ENCODE measurements around the gene CALHM2. TPM values are rescaled to one million over a fixed set of nuclear protein-coding genes. Genes with fewer than 3 reads are reported as not detected.

CALHM2 gene
- total RNA-seq, 1 donor: 10.3 TPM

DNA sequence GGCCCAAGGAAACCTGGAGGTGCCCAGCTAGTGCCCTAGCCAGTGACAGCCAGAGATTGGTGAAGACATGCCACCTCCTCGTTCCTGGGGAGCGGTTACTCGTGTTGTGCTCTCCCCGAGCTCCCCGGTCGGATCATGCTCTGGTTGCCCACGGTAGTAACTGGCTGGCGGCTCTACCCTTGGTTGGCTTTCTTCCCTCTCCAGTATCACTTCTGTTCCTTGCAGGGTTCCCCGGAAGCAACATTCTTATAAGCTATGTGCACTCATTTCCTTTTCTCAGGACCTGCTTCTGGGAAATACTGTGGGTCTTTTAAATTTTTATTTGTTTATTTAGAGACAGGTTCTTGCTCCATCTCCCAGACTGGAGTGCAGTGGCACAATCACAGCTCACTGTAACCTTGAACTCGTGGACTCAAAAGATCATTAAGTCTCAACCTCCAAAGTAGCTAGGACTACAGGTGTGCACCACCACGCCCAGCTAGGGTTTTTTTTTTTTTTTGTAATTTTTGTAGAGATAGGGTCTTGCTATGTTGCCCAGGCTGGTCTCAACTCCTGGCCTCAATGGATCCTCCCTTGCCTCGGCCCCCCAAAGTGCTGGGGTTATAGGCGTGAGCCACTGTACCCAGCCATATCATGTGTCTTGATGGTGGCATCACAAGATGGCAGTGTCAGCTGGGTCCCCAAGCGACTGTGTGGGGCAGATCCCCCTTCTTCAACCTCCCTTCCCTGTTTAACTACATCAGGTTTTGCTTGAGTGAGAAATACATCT, 13.4 kb upstream of the CALHM2 start:
- H3K4me3 ChIP-seq (ENCODE audit: low read length): no peak overlapping the region
- H3K4me1 ChIP-seq (ENCODE audit: insufficient read depth, low read length): peaks cover 47% of the 10 kb centered on the region
- no peaks in the 10 kb centered on the region for H3K27me3 ChIP-seq (ENCODE audit: insufficient read depth, low read length)
- no peaks in the 10 kb centered on the region for H3K9me3 ChIP-seq (ENCODE audit: low read depth, low read length)

DNA sequence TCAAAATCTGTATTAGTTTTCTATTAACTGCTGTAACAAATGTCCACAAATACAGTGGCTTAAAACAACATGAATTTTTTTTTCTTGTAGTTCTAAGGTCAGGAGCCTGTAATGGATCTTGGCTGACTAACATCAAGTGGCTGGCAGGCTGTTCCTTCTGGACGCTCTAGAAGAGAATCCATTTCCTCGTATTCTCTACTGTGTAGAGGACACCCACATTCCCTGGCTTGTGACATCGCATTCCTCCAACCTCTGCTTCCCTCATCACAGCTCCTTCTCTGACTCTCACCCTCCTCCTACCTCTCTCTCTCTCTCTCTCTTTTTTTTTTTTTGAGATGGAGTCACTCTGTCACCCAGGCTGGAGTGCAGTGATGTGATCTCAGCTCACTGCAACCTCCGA, 11.3 kb upstream of the CALHM2 start:
- H3K4me3 ChIP-seq (ENCODE audit: low read length): no peak overlapping the region
- peaks cover 37% of the 10 kb centered on the region for H3K4me1 ChIP-seq (ENCODE audit: insufficient read depth, low read length)
- no peaks in the 10 kb centered on the region for H3K27me3 ChIP-seq (ENCODE audit: insufficient read depth, low read length)
- H3K9me3 ChIP-seq (ENCODE audit: low read depth, low read length): no peaks in the 10 kb centered on the region

GRCh38 chr10:103459615-103460014, 7.4 kb upstream of the CALHM2 start:
- no peaks in the 10 kb centered on the region for H3K9me3 ChIP-seq (ENCODE audit: low read depth, low read length)
- no peak overlapping the region for H3K4me3 ChIP-seq (ENCODE audit: low read length)
- peaks cover 12% of the 10 kb centered on the region for H3K4me1 ChIP-seq (ENCODE audit: insufficient read depth, low read length)
- H3K27me3 ChIP-seq (ENCODE audit: insufficient read depth, low read length): no peaks in the 10 kb centered on the region

- Histone ChIP-seq H3K4me3 (ENCODE audit: low read length) (no peak within 1 kb of the TSS), H3K27me3 (ENCODE audit: insufficient read depth, low read length) (no peaks in the 10 kb centered on the region), H3K9me3 (ENCODE audit: low read depth, low read length) (no peaks in the 10 kb centered on the region), H3K4me1 (ENCODE audit: insufficient read depth, low read length) (peaks cover 16% of the 10 kb centered on the region)
Observed at GRCh38 chr10:103458720-103459119, 6.5 kb upstream of the CALHM2 start, which contains the start of gene CALHM1. CALHM1 (minus strand) TSS chr10:103458900; CDS start chr10:103458751, 149 bp downstream.

- H3K27me3 ChIP-seq (ENCODE audit: insufficient read depth, low read length): no peaks in the 10 kb centered on the region
- H3K4me1 ChIP-seq (ENCODE audit: insufficient read depth, low read length): peaks cover 20% of the 10 kb centered on the region
- H3K4me3 ChIP-seq (ENCODE audit: low read length): no peak overlapping the region
- H3K9me3 ChIP-seq (ENCODE audit: low read depth, low read length): no peaks in the 10 kb centered on the region
Observed at GRCh38 chr10:103457896-103458583, 5.9 kb upstream of the CALHM2 start.

- Histone ChIP-seq H3K9me3 (ENCODE audit: low read depth, low read length) (no peaks in the 10 kb centered on the region), H3K4me3 (ENCODE audit: low read length) (no peak overlapping the region), H3K27me3 (ENCODE audit: insufficient read depth, low read length) (no peaks in the 10 kb centered on the region), H3K4me1 (ENCODE audit: insufficient read depth, low read length) (peaks cover 28% of the 10 kb centered on the region)
Observed at GRCh38 chr10:103457176-103457712, 5.1 kb upstream of the CALHM2 start.

DNA sequence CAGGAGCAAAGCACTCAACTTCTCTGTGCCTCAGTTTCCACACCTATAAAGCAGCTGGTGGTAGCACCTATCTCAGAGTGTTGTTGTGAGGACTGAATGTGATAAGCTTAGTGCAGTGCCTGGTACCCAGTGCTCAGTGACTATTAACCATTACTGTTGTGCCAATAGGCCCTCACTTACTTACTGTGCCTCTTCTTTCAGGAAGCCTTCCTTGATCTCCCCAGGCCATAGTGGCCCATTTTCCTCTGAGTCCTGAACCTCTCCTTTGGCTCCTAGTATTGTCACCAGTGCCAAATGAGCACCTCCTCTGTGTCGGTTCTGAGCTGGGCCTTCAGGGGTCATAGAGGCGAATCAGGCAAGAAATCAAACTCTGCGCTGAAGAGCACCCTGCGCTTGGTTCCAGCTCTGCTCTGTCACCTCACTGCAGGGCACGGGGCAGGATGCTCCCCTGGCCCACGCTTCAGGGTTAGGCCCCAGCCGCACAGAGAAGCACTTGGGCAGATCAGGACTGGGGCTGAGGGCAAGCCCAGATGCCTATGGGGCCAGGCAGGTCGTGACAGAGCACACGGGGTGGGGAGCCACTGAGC, 4.0 kb upstream of the CALHM2 start:
- peaks cover 30% of the 10 kb centered on the region for H3K4me1 ChIP-seq (ENCODE audit: insufficient read depth, low read length)
- no peak overlapping the region for H3K4me3 ChIP-seq (ENCODE audit: low read length)
- H3K27me3 ChIP-seq (ENCODE audit: insufficient read depth, low read length): no peaks in the 10 kb centered on the region
- no peaks in the 10 kb centered on the region for H3K9me3 ChIP-seq (ENCODE audit: low read depth, low read length)

DNA sequence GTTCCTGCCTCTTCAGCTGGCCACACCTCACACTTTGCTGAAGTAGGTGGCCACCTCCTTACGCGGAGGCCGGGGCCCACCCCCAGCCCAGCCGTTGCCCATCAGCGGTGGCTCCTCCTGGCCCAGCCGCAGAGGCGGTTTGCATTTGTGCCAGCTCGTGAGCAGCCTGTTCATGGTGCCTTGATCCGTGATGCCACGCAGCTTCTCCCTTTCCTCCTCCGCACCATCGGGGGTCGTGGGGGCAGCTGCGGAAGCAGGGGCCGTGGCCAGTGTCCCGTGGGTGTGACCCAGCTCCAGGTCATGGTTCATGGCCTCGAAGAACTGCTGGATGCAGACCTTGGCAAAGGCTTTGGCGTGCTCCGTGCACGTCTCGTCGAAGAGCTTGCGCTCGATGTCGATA, 3.1 kb upstream of the CALHM2 start:
- Histone ChIP-seq H3K9me3 (ENCODE audit: low read depth, low read length) (no peaks in the 10 kb centered on the region), H3K27me3 (ENCODE audit: insufficient read depth, low read length) (no peaks in the 10 kb centered on the region), H3K4me3 (ENCODE audit: low read length) (no peak overlapping the region), H3K4me1 (ENCODE audit: insufficient read depth, low read length) (peaks cover 40% of the 10 kb centered on the region)

DNA sequence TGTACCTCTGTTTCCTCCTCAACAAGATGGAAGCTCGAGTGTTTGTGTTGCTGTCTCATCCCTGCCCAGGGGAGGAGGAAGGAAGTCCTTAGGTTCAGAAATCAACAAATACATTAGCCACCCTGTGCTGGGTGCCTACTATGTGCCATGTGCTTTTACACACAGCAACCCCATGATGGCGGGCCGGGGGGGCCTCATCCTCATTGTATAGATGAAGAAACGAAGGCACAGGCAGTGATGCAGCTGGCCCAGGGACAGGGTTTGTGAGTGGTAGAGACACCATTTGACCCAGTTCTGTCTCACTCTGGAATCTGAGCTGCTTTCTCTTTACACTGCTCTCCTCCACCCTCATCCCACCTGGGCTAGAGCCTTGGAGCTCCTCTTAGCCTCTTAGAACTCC, 1.9 kb upstream of the CALHM2 start:
- Histone ChIP-seq H3K4me1 (ENCODE audit: insufficient read depth, low read length) (peaks cover 46% of the 10 kb centered on the region), H3K27me3 (ENCODE audit: insufficient read depth, low read length) (no peaks in the 10 kb centered on the region), H3K9me3 (ENCODE audit: low read depth, low read length) (no peaks in the 10 kb centered on the region), H3K4me3 (ENCODE audit: low read length) (no peak overlapping the region)

DNA sequence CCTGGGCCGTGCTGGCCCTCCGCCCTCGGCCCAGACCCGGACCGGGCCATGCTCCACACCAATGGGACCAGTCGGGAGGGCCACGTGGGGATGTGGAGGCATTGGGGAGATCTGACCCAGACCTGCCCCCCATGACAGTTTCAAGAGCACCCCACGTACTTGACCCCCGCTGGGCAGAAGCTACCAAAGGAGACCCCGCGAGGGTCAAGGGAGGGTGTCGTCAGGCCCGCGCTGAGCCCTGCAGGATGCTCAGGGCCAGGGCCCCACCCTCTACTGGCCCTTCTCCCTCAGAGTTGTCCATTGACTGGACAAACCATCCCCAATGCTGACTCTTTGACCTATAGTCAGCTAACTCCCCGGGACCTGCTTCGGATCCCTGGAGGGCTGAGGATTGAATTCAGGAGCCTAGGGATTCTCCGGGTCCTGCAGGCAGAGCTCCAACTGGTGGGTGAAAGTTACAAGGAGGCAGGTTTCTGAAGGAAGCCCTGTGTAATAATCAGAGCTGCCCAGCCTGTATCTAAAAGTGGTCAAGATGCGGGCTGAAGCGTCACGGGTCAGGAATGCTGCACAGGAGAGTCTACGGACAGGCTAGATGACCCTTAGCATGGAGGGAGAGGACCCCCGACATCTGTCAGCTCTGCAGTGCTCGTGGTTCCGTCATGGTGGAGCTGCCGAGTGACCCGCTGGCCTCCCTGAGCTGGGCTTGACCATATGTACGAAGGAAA, 498 bp upstream of the CALHM2 start:
- no peaks in the 10 kb centered on the region for H3K27me3 ChIP-seq (ENCODE audit: insufficient read depth, low read length)
- no peaks in the 10 kb centered on the region for H3K9me3 ChIP-seq (ENCODE audit: low read depth, low read length)
- H3K4me1 ChIP-seq (ENCODE audit: insufficient read depth, low read length): peaks cover 50% of the 10 kb centered on the region
- peak overlapping the region; percentile 60 for H3K4me3 ChIP-seq (ENCODE audit: low read length)

DNA sequence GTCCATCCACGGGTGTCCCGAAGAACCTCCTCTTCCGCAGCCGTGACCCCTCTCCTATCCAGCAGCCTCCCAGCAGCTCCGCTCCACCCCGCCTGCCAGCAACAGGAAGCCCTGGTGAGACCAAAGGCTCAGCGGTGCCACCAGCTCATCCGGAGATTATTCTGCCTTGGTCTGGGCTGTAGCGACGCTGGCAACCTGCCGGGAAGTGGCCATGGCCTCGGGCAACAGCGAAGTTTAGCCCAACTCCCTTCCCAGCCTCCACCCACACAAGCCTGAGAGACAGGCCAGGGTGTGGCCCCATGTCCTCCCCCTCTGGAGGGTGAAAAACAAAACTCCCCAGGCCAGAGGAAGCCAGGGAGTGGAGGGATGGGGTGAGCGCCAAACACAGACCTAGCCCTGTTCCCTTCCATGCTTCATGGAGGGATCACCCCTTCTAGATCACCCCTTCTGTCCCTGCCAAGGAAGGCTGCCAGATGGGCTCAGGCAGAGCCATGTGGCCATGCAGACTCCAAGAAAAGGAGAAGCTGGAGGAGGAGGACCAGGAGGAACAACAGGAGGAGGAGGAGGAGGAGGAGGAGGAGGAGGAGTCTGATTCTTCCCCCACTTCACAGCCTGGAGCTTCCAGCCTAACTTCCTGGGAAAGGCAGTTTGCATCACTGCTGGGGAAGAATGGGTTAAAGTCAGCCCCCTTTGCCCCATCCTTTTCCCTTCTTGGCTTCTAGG, 918 bp downstream of the CALHM2 start:
- Histone ChIP-seq H3K27me3 (ENCODE audit: insufficient read depth, low read length) (no peaks in the 10 kb centered on the region), H3K4me3 (ENCODE audit: low read length) (peak overlapping the region; percentile 60), H3K4me1 (ENCODE audit: insufficient read depth, low read length) (peaks cover 57% of the 10 kb centered on the region), H3K9me3 (ENCODE audit: low read depth, low read length) (no peaks in the 10 kb centered on the region)

DNA sequence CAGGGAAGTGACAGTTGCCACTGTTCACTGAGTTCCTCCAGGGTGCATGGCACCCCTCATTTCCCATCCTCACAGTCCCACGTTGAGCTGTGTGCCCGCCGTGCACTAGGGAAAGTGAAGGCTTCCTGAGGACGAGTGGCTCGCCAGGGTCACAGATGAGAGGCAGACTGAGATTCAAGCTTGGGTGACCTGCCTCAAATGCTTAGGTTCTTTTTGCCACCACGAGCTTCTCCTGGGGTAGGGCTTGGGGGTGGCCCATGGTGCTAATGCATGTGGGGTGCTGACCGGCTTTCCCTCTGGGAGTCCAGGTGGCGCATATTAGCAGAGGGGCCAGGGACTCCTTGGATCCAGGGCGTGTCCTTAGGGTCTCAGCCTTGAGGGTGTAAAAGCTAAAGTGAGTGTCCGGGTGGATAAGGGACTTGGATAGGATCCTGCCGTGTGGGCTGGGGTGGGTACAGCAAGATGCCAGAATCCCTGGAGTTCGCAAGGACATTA, 1.9 kb downstream of the CALHM2 start:
- H3K4me3 ChIP-seq (ENCODE audit: low read length): peak overlapping the region; percentile 60
- H3K9me3 ChIP-seq (ENCODE audit: low read depth, low read length): no peaks in the 10 kb centered on the region
- peaks cover 57% of the 10 kb centered on the region for H3K4me1 ChIP-seq (ENCODE audit: insufficient read depth, low read length)
- H3K27me3 ChIP-seq (ENCODE audit: insufficient read depth, low read length): no peaks in the 10 kb centered on the region

GRCh38 chr10:103449208-103450144, 2.7 kb downstream of the CALHM2 start:
- H3K4me1 ChIP-seq (ENCODE audit: insufficient read depth, low read length): peaks cover 57% of the 10 kb centered on the region
- no peak overlapping the region for H3K4me3 ChIP-seq (ENCODE audit: low read length)
- H3K9me3 ChIP-seq (ENCODE audit: low read depth, low read length): no peaks in the 10 kb centered on the region
- H3K27me3 ChIP-seq (ENCODE audit: insufficient read depth, low read length): no peaks in the 10 kb centered on the region
